Spleen (tissue), 7 donors: ENCODE measurements around the gene HOXB5.

ENCODE experiments used
- POLR2AphosphoS5 ChIP-seq, 3 donors: sonication (generic); formaldehyde crosslinking; IDR thresholded peaks; one replicate each; pipeline ENCODE4 v1.5.1; 2017; ENCODE audit warnings: antibody characterized with exemption in 3 of 3
- TF ChIP-seq, protein P1 (sequence below), 11 experiments: fragments of 200-600 bp in 7 of 11; fragments of 450-650 bp in 4 of 11; sonication (generic) in 4 of 11; IDR thresholded peaks in 8 of 11; conservative IDR thresholded peaks in 3 of 11; 1 replicate in 7 of 11; 2 replicates in 4 of 11; pipeline versions ENCODE4 v1.4.0 to v1.8.0; 2016 to 2021; ENCODE audit warnings: antibody characterized with exemption in 11 of 11, inconsistent platforms in 4 of 11, mild to moderate bottlenecking in 1 of 11
- donor health status: DM: no; HTN: no; CAD: no; lungs with moderate emphysema.
- donor health status: DM: no; HTN: no; CAD: no.
- donor health status: DM: no; HTN: no; CAD: no.

DNA sequence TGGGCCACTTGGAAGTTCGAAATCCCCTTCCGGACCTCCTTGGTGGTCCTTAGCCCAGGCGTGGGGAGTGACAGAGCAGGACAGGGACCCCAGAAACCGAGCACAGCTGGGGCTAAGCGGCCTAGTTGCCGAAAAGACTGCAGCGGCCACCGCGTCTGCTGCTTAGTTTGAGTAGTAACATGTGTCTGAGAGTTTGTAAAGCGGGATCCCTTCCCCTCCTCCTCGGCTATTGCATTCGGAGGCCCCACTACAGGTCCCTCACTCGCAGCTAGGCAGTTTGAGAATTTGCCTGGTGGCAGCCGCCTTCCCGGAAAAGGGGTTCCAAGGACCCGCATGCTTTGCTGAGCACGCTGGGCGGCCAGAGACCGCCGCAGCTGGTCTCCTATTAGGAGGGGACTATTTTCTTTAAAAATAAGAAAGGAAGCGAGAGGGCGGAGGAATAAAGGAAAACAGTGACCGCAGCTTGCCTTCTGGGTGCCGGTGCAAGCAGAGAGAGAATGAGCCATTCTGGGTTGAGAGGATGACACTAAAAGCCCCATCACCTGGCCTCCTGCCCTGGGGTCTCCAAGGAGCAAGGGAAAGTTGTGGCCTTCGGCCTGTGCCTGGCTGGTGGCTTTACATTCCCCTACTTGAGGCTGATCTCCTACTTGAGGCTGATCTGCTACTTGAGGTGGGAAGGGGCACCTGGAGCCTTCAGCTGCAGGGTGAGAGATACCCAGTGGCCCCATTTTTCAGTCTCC, 1.1 kb upstream of the HOXB5 start:
- TF ChIP-seq, protein P1, sequence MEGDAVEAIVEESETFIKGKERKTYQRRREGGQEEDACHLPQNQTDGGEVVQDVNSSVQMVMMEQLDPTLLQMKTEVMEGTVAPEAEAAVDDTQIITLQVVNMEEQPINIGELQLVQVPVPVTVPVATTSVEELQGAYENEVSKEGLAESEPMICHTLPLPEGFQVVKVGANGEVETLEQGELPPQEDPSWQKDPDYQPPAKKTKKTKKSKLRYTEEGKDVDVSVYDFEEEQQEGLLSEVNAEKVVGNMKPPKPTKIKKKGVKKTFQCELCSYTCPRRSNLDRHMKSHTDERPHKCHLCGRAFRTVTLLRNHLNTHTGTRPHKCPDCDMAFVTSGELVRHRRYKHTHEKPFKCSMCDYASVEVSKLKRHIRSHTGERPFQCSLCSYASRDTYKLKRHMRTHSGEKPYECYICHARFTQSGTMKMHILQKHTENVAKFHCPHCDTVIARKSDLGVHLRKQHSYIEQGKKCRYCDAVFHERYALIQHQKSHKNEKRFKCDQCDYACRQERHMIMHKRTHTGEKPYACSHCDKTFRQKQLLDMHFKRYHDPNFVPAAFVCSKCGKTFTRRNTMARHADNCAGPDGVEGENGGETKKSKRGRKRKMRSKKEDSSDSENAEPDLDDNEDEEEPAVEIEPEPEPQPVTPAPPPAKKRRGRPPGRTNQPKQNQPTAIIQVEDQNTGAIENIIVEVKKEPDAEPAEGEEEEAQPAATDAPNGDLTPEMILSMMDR (IDR thresholded peaks at IDR 0.05 in 8 of 11, conservative IDR thresholded peaks at IDR 0.05 in 3 of 11): no peak
- TF ChIP-seq POLR2AphosphoS5 (IDR thresholded peaks at IDR 0.05): no peak
